Spleen (tissue), 7 donors: ENCODE data around the gene SOD1.

ENCODE experiments used
- CTCF ChIP-seq, 11 experiments: fragments of 200-600 bp in 7 of 11; fragments of 450-650 bp in 4 of 11; sonication (generic) in 4 of 11; IDR thresholded peaks in 8 of 11; conservative IDR thresholded peaks in 3 of 11; 1 replicate in 7 of 11; 2 replicates in 4 of 11; pipeline versions ENCODE4 v1.4.0 to v1.8.0; 2016 to 2021; ENCODE audit warnings: antibody characterized with exemption in 11 of 11, inconsistent platforms in 4 of 11, mild to moderate bottlenecking in 1 of 11
- POLR2AphosphoS5 ChIP-seq, 3 donors: sonication (generic); formaldehyde crosslinking; IDR thresholded peaks; one replicate each; pipeline ENCODE4 v1.5.1; 2017; ENCODE audit warnings: antibody characterized with exemption in 3 of 3
- donor health status: DM: no; HTN: no; CAD: no; lungs with moderate emphysema.
- donor health status: DM: no; HTN: no; CAD: no.
- donor health status: DM: no; HTN: no; CAD: no.

DNA sequence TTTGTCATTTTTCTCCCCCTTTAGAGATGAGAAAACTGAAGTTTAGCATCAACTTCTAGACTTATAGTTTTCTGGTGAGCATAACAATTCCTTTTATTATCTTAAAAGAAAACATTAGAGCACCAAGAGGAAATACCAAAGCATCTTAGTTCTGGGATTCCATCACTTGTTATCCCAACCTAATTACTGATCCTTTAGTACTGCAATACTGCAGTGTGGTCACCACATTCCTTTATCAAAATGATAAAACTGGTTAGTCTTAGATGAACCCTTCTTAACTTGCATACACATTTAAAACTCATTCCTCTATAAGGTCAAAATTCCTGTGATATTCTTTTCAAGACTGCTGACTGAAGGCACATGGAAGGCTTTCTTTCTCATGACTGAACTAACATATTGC lies 23.1 kb downstream of the SOD1 start:
- TF ChIP-seq CTCF (IDR thresholded peaks at IDR 0.05 in 8 of 11, conservative IDR thresholded peaks at IDR 0.05 in 3 of 11) (no peak), POLR2AphosphoS5 (IDR thresholded peaks at IDR 0.05) (no peak)
